ENCODE results near the gene OPTC.

- TF ChIP-seq CTCF (IDR thresholded peaks at IDR 0.05): no peak
- TF ChIP-seq EZH2 (IDR thresholded peaks at IDR 0.05; ENCODE audit: borderline replicate concordance, insufficient read depth, low read depth, low read length, poor library complexity, severe bottlenecking): no peak
These were observed 13.8 kb downstream of the OPTC start for GRCh38 chr1:203507759-203508158.

Measured in B cell (primary cell).